Vagina (tissue), 2 donors: ENCODE measurements around the gene TSEN54. TPM values are rescaled to one million over a fixed set of nuclear protein-coding genes. Genes with fewer than 3 reads are reported as not detected.
A peak's percentile ranks its signal among the peaks of the same experiment; 100 is the strongest.

ENCODE experiments used
- DNase-seq, 2 donors: peaks; one replicate each; pipeline ENCODE4 v3.0.0-alpha.2; 2017; ENCODE audit errors: extremely low spot score in 2 of 2
- H3K27ac ChIP-seq: fragments of 200-600 bp; sonication (generic); one replicate; pipeline ENCODE4 v1.5.1; 2019
- H3K27me3 ChIP-seq: fragments of 200-600 bp; sonication (generic); one replicate; pipeline ENCODE4 v1.5.1; 2019
- H3K36me3 ChIP-seq, 2 donors: fragments of 200-600 bp; sonication (generic); one replicate each; pipeline ENCODE4 v1.5.1; 2017 to 2019
- H3K4me1 ChIP-seq: fragments of 200-600 bp; sonication (generic); one replicate; pipeline ENCODE4 v1.5.1; 2019
- H3K4me3 ChIP-seq, 2 donors: fragments of 200-600 bp; sonication (generic); 1 replicate in 1 of 2; 2 replicates in 1 of 2; pipeline ENCODE4 v1.5.1; 2016 to 2019
- H3K9me3 ChIP-seq: fragments of 200-600 bp; sonication (generic); one replicate; pipeline ENCODE4 v1.5.1; 2019
- POLR2A ChIP-seq, 2 donors: fragments of 450-650 bp; IDR thresholded peaks; one replicate each; pipeline ENCODE4 v1.6.1; 2017; ENCODE audit warnings: antibody characterized with exemption in 2 of 2, mild to moderate bottlenecking in 2 of 2, moderate library complexity in 2 of 2
- POLR2AphosphoS5 ChIP-seq, 2 donors: sonication (generic); formaldehyde crosslinking; IDR thresholded peaks; one replicate each; pipeline ENCODE4 v1.9.0; 2017; ENCODE audit warnings: antibody characterized with exemption in 2 of 2, mild to moderate bottlenecking in 2 of 2, low read depth in 1 of 2; ENCODE audit not compliant: insufficient read depth in 1 of 2
- intact Hi-C: fragments of 100-400 bp; cut with DNase I; formaldehyde crosslinking; loops from one replicate; pipeline ENCODE4 v1.15.1; 2023
- total RNA-seq: library from RNA; depleted of rRNA; stranded (reverse); fragments of >200 nt; gene quantifications from one replicate; pipeline ENCODE4 v1.2.3, GENCODE V29; 2016
- TF ChIP-seq, protein P1 (sequence below), 3 experiments: fragments of 450-650 bp in 2 of 3; fragments of 200-600 bp in 1 of 3; sonication (generic) in 1 of 3; IDR thresholded peaks; one replicate each; pipeline ENCODE4 v1.5.1; 2017 to 2019; ENCODE audit warnings: antibody characterized with exemption in 3 of 3, mild to moderate bottlenecking in 2 of 3, moderate library complexity in 2 of 3

Gene TSEN54
- total RNA-seq, 1 donor from 2014 or later: 30.9 TPM

DNA sequence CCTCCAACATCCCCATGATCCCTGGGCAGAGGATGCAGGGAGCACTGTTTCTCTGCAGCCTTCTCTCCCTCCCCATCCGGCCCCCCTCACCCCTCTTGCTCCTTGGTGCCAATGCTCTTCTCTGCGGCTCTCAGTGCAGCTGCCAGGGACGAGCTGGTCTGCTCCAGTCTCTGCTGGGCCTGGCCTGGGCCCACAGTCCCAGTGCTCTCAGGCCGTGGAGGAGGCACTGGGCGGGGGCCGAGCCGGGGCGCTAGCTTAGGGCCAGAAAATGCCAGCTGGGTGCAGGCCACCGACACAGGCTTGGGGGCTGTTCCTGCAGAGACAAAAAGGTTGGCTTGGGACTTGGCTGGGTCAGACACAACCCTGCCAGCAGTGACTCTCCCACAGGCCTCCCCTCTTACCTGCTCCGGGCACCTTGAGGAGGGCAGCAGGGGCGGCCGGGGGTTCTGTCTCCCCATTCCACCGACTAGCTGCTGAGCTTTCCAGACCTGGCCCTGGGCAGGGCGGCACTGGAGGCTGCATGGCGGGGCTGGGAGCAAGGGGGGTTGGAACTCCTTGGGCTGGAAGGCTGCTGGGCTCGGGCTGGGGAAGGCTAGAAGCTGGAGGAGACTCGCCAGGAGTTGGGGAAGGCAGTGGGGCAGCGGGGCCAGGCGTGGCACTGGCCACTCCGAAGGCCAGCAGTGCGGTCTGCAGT is 14.8 kb upstream of the TSEN54 start:
- Histone ChIP-seq H3K36me3 (peaks cover 0 to 70% of the 10 kb centered on the region in 2 donors), H3K27me3 (no peaks in the 10 kb centered on the region), H3K9me3 (no peaks in the 10 kb centered on the region), H3K4me3 (no peak overlapping the region), H3K4me1 (peaks cover 23% of the 10 kb centered on the region), H3K27ac (peak overlapping the region; percentile 27)
- intact Hi-C loops: no loop called here
- no peak for DNase-seq
- TF ChIP-seq POLR2AphosphoS5 (IDR thresholded peaks at IDR 0.05; ENCODE audit: insufficient read depth in 1 of 2, low read depth in 1 of 2) (peak in 1 of 2 donors; percentile 45), POLR2A (IDR thresholded peaks at IDR 0.05) (no peak)
- TF ChIP-seq, protein P1, sequence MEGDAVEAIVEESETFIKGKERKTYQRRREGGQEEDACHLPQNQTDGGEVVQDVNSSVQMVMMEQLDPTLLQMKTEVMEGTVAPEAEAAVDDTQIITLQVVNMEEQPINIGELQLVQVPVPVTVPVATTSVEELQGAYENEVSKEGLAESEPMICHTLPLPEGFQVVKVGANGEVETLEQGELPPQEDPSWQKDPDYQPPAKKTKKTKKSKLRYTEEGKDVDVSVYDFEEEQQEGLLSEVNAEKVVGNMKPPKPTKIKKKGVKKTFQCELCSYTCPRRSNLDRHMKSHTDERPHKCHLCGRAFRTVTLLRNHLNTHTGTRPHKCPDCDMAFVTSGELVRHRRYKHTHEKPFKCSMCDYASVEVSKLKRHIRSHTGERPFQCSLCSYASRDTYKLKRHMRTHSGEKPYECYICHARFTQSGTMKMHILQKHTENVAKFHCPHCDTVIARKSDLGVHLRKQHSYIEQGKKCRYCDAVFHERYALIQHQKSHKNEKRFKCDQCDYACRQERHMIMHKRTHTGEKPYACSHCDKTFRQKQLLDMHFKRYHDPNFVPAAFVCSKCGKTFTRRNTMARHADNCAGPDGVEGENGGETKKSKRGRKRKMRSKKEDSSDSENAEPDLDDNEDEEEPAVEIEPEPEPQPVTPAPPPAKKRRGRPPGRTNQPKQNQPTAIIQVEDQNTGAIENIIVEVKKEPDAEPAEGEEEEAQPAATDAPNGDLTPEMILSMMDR (IDR thresholded peaks at IDR 0.05): no peak

DNA sequence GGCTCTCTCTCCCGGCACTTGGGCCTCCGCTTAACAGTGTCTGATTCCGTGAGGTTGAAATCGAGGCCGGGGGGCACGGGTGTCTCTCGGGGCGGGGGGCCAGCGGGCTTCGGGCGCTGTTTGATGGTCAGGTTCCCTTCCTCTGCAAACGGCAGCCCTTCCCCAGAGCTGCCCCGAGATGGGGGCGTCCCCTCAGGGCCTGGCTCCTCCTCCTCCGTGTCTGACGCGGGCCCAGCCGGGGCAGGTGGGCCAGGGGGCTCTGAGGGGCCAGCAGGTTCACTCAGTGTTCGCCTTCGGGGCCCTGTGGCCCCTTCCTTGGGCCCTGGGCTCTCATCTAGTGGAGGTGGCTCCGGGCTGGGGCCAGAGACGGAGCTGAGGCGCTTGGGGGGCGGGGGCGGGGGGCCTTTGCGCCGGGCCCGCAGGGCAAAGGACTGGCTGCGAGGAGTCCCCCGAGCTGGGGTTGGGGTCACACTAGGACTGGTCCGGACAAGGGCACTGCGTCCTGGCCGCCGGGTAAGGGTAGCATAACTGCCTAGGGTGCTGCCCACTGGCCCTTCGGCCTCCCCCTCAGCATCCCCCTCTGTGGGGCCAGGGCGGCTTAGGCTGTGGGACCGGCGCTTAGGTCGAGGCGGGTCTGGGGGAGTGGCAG is 14.1 kb upstream of the TSEN54 start:
- peaks cover 23% of the 10 kb centered on the region for H3K4me1 ChIP-seq
- peaks cover 0 to 71% of the 10 kb centered on the region in 2 donors for H3K36me3 ChIP-seq
- H3K4me3 ChIP-seq: no peak overlapping the region
- DNase-seq: no peak
- TF ChIP-seq POLR2A (IDR thresholded peaks at IDR 0.05) (no peak), POLR2AphosphoS5 (IDR thresholded peaks at IDR 0.05; ENCODE audit: insufficient read depth in 1 of 2, low read depth in 1 of 2) (no peak)
- TF ChIP-seq, protein P1 (IDR thresholded peaks at IDR 0.05): no peak
- H3K27ac ChIP-seq: peak overlapping the region; percentile 27
- no peaks in the 10 kb centered on the region for H3K27me3 ChIP-seq
- H3K9me3 ChIP-seq: no peaks in the 10 kb centered on the region
- intact Hi-C loops: no loop called here

DNA sequence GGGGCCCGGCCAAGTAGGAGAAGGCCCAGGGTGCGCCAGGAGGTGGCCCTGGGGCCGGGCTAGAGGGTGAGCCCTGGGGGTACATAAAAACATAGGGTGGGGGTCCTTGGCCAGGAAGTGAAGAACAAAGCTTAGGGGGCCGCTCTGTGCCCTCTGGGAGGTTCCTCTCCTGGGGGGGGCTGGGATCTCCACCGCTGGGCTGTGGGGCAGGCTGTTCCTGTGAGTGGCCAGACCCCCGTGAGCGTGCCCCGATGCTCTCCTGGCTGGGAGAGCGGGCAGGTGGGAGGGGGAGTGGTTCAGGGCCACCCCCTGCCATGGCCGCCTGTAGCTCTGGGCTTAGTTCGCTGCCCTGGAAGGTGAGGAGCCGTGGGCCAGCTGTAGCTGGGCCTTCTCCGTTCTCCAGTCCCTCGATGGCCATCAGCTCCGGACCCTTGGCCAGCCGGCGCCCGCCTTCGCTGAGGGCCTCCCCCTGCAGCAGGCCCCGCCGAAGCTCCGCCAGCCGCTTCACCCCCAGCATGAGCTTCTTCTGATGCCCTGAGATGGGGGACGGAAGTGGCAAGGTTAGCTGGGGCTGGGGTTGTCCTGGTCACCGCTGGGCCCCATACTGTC is 13.5 kb upstream of the TSEN54 start:
- TF ChIP-seq POLR2AphosphoS5 (IDR thresholded peaks at IDR 0.05; ENCODE audit: insufficient read depth in 1 of 2, low read depth in 1 of 2) (peak in 1 of 2 donors; percentile 22), POLR2A (IDR thresholded peaks at IDR 0.05) (no peak)
- Histone ChIP-seq H3K4me3 (no peak overlapping the region), H3K27me3 (no peaks in the 10 kb centered on the region), H3K9me3 (no peaks in the 10 kb centered on the region), H3K4me1 (peaks cover 23% of the 10 kb centered on the region), H3K27ac (no peak overlapping the region), H3K36me3 (peaks cover 0 to 66% of the 10 kb centered on the region in 2 donors)
- intact Hi-C loops: no loop called here
- no peak for DNase-seq

- no peaks in the 10 kb centered on the region for H3K27me3 ChIP-seq
- peaks cover 0 to 61% of the 10 kb centered on the region in 2 donors for H3K36me3 ChIP-seq
- DNase-seq: no peak
- intact Hi-C loops: no loop called here
- TF ChIP-seq POLR2A (IDR thresholded peaks at IDR 0.05) (no peak), POLR2AphosphoS5 (IDR thresholded peaks at IDR 0.05; ENCODE audit: insufficient read depth in 1 of 2, low read depth in 1 of 2) (no peak)
- TF ChIP-seq, protein P1 (IDR thresholded peaks at IDR 0.05): no peak
- peaks cover 23% of the 10 kb centered on the region for H3K4me1 ChIP-seq
- no peak overlapping the region for H3K27ac ChIP-seq
- H3K4me3 ChIP-seq: no peak overlapping the region
- no peaks in the 10 kb centered on the region for H3K9me3 ChIP-seq
These were observed 12.9 kb upstream of the TSEN54 start for GRCh38 chr17:75503337-75503950.

DNA sequence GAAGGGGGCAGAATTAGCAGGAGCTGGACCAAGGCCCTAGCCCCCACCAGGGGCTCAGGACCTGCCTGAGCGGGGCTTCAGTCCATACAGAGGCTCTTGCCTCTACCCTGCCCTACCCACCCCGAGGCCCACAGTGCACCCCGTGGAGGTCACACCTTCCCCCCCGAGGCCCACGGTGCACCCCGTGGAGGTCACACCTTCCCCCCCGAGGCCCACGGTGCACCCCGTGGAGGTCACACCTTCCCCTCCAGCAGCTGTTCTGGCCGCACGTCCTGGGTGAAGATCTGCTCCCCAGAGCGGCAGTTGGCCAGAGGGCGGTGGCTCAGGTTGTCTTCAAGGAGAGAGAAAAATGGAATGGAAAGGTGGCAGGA is 12.4 kb upstream of the TSEN54 start:
- H3K36me3 ChIP-seq: peaks cover 0 to 61% of the 10 kb centered on the region in 2 donors
- H3K9me3 ChIP-seq: no peaks in the 10 kb centered on the region
- intact Hi-C loops: no loop called here
- H3K4me1 ChIP-seq: peaks cover 25% of the 10 kb centered on the region
- TF ChIP-seq, protein P1 (IDR thresholded peaks at IDR 0.05): no peak
- TF ChIP-seq POLR2A (IDR thresholded peaks at IDR 0.05): no peak
- TF ChIP-seq POLR2AphosphoS5 (IDR thresholded peaks at IDR 0.05; ENCODE audit: insufficient read depth in 1 of 2, low read depth in 1 of 2): no peak
- H3K27ac ChIP-seq: no peak overlapping the region
- no peak overlapping the region for H3K4me3 ChIP-seq
- H3K27me3 ChIP-seq: no peaks in the 10 kb centered on the region
- DNase-seq: no peak
